DMS114 treated with DMSO at 0.1 percent for 48 hours (cell line): ENCODE measurements around the gene CEP290.
A peak's percentile ranks its signal among the peaks of the same experiment; 100 is the strongest.
"Not testable (repeated sequence)": the region's sequence is repeated elsewhere in the genome, so short reads cannot be mapped to it uniquely, and the experiment has no call there.

Source experiments
- DNase-seq: peaks from one replicate; lab custom pipeline; 2025; ENCODE audit not compliant: unreplicated experiment; lab: John Stamatoyannopoulos, UW

The CEP290 gene

DNA sequence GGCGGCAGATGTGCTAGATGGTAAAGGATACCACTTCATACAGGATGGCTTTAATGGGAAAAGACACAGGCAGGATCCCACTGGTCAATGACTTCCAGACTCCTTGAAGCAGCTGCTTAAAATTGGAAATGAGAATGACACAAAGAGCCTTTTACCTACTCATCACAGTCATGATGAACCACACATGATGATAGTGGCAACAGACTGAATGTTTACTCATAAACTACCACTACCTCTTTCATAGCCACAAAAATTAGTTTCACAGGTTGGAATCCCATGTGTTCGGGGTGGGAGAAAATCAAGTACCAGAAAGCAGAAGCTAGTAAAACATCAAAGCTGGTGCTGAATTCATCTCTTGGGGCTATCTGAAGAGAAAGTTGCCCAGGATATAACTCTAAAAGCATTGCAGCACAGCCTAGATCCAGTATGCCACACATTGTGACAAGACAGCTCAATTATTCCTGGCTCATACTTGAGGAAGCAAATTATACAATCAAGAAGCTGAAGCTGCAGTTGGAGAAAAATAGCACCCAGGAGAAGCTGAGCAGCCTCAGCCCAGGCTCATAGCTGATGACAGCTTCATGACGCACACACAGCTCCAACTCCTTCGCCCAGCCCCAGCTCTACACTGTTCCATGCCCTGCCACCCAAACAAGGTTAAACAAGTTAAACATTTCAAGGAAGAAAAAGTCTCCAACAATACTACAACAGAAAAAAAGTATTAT is 83.7 kb downstream of the CEP290 start:
- no peak for DNase-seq

DNA sequence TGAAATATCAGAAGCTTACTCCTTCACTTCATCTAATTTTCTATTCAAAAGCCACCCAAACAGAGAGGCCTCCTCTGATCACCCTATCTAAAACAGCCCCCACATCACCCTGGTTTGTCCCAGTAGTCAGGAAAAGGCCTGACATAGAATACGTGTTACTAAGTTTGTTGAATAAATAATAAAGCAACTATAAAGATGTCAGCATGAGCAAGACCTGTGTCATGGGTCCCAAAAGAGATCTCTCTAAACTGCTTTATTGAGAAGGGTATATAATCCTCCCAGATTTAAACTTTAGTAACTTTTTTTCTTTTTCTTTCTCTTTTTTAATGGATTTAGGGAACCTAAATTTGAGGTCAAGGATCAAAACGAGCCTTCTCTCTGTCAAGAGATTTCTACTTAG is 85.3 kb downstream of the CEP290 start:
- DNase-seq: no peak

DNA sequence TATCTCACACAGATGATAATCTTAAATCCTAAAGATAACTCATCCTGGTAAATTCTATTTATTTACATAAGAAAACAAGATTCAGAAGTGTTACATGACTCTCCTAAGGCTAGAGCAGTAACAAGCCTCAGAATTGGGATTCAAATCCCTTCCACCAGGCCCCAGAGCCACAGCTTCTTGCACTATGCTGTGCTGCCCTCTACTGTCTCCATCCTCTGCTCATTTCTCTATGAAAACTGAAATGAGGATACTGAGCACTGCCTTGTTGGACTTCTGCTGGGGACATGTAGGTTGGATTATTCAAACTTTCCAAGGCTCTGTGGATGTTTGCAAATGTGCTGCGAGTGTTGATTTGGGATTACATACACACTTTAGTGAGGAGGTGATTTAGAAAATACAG is 89.2 kb downstream of the CEP290 start:
- DNase-seq: peak; percentile 80

DNA sequence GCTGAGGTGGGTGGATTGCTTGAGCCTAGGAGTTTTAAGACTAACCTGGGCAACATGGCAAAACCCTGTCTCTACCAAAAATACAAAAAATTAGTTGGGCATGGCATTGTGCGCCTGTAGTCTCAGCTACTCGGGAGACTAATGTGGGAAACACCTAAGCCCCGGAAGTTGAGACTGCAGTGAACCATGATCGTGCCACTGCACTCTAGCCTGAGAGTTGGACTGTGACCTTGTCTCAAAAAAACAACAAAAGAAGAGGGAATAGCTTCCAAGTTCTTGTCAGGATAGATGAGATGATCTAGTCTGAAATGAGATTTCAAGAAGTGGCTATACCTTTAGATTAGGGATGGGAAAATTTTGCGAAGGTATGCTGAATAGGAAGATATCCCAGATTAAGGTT is 97.9 kb downstream of the CEP290 start:
- no peak for DNase-seq

DNA sequence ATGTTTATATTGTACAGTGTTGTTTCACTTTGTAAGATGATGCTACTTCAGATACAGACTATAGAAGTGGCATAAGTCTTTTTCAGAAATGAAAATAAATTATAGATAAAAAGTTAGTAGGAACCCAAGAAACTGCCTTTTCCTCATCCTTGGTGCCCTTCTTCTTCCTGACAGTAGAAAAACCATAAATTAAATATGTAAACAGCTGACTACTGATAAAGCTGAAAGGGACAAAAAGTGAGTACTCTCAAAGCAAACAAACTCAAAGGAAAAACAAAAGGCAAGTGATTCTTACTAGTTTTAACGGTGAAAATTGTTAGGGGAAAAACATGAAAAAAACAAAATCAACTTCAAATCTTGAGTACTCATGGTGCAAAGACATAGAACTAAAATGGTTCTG is 104.1 kb downstream of the CEP290 start:
- DNase-seq: no peak

DNA sequence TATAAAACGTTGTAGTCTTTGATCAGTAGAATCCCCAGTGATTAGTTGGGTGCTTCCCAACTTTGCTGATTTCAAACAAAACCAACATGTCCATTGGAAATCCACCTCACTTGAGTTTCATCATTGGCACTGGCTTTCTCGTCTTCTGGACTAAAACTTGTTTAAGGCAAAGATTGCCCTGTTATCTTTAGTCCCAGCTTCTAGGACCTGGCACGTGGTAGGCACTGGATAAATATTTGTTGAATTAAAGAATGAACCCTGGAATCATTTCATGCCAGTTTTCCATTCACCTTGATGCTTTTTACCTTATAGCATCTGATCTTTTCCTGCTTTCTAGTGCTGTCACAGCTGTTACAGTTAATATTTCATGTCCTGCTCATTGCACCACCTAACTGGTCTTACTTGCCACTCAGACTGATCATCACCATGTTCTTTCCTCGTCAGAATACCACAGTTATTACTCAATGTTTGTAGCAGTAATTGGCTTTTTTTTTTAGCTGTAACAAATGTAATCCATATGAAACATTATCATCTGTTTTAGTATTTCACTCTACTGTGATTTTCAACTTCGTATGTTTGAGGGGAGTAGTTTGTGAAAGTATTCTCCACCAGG is 105.4 kb downstream of the CEP290 start:
- DNase-seq: no peak

DNA sequence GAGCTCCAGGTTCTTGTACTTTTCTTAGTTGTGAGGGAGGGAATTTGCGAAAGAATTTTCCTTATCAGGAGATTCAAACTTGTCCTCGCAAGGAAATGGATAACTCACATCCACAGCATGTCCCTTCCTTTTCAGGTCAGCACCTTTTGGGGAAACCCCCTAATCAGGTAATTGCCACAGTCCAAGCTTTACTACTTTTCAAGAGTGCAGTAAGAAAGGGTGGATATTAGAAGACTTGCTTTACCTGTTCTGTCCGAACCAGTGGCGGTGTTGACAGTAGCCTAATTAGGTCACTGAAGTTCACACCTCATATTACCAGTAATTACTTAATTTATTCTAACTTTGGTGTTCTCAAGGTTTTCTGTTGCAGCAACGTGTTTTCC is 106.0 kb downstream of the CEP290 start:
- DNase-seq: no peak

DNA sequence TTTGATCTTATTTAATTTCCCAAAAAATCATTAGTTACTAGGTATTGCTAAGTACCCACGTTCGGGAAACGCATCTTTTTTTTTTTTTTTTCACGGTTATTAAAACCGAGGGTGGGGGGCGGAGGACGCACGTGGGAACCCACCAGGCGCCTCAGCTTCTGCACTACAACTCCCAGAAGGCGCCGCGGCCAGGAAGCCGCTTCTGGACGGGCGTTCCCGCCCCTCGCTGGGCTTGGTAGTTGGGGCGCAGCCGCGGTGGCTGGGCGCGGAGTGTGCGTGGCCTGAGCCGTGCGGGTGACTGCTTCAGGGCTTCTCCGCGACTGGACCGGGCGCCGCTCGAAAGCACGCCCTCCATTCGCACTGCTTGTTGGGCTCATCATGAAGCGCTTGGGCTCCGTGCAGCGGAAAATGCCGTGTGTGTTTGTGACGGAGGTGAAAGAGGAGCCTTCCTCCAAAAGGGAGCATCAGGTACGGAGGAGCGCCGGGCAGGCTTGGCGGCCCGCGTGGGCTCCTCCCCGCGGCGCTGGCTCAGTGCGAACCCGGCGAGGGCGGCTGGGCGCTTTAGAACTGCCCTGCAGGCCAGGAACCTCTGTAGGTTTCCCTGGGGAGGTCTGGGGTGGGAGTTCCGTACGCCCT is 106.5 kb downstream of the CEP290 start:
- DNase-seq: peak; percentile 88

DNA sequence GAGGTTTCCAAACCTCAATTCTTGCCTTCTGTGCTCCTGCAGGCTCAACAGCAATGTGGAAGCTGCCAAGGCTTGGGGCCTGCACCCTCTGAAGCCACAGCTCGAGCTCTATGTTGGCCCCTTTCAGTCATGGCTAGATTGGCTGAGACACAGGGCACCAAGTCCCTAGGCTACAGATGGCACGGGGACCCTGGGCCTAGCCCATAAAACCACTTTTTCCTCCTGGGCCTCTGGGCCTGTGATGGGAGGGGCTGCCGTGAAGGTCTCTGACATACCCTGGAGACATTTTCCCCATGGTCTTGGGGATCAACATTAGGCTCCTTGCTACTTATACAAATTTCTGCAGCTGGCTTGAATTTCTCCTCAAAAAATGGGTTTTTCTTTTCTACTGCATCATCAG is 110.7 kb downstream of the CEP290 start:
- DNase-seq: not testable (repeated sequence)

DNA sequence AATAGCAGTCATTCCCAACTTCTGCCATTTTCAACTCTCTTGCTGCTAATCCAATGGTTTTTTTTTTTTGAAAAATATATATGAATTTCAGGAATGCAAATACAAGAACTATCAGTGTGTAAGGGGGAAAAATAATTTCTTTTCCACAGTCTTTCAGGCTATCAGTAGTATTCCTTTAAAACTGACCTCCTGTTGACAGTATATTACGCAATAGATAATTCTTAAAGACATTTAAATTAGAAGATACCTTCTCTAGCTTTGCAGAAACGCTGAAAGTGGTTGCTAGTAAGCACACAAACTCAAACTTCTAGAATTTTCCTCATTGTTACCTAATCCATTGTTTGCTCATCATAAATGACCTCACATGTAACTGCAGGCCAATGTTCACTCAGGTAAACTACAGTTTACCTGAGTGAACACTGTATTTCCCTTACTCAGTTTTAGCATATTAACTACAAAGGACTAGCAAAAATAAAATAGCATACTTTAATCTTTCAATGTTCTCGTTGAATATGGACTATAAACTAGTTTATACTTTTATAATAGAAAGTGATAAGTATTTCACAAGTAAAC is 112.7 kb downstream of the CEP290 start, which contains the start of gene C12orf50:
TSS of gene C12orf50 (minus strand) at position 309 of the 573 bp plus-strand sequence. CDS start 2,439 bp downstream, outside the sequence.
- no peak for DNase-seq

DNA sequence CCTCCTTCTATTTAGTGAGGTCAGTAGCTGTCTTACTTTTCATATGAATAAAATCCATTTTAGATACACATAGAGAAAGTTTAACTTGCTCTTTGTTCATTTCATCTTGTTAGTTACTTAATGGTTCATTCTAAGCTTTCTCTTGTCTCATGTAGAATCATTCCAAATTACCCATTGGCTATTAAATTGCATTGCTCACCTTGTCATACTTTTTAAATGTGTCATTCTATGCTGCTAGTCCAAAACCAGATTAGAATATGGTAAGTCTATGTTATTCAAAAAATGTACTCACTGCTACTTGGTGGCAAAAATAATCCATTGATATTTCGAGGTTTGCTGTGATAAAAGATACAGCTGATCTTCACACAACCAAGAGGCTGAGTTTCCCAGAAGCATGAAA is 115.7 kb downstream of the CEP290 start:
- DNase-seq: no peak

DNA sequence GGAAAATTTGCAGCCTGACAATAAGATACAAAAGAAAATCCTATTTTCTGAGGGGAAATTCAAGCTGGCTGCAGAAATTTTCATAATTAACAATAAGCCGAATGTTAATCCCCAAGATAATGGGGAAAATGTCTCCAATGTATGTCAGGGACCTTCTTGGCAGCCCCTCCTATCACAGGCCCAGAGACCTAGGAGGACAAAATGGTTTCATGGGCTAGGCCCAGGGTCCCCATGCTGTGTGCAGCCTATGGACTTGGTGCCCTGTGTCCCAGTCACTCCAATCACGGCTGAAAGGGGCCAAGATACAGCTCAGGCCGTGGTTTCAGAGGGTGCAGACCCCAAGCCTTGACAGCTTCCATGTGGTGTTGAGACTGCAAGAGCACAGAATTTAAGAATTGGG is 123.9 kb downstream of the CEP290 start:
- no peak for DNase-seq

DNA sequence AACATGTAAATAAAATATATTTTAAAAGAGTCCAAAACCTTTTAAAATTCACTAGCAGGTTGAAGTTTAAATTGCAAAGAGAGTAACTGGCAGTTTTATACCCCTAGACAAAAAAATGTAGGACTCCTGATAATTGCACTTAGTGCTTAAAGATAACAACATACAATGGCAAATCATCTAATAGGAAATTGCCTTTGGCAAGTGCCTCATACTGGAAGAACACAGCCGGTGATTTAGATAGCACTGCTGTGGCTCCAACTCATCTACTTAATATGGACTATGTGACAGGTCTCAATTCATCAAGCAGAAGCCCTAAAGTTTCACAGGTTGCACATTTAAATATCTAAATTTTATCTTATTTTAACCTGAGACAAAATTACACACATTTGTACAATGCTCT is 126.1 kb downstream of the CEP290 start:
- no peak for DNase-seq

DNA sequence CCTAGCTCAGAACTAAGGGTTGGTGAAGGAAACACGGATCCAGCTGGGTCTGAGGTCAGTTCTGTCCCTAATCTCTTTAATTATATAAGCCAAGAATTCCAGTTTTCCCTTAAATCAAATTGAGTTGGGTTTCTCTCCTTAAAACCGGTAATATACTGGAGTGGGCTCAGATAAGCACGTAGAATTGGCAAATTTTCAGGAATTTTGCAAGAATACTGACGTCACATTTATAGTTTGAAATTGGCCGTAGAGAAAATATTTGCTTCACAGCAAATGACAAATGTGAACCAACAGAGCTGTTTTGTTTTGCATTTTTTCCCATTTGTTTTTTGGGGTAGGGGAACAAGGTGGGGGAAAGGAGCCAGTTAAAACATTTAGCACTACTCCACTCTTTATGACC is 130.1 kb downstream of the CEP290 start:
- no peak for DNase-seq

DNA sequence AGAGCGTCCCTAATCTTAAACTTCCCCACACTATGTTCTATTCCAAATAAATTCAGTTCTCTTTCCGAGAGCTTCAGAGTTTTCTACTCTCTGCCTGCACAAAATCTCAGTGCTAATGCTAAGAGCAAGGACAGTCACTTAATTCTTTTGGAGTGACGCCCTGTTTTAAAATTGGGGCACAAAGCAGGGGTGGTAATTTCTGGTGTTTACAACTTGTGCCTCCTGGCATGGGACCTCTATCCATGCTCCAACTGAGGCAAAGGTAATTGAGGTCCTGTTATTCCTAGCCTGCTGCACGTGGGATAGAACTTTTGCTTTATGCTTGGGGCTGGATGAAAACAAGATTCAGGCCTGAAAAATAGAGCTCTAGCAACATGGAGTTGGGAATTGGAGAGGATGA is 135.5 kb downstream of the CEP290 start:
- no peak for DNase-seq

DNA sequence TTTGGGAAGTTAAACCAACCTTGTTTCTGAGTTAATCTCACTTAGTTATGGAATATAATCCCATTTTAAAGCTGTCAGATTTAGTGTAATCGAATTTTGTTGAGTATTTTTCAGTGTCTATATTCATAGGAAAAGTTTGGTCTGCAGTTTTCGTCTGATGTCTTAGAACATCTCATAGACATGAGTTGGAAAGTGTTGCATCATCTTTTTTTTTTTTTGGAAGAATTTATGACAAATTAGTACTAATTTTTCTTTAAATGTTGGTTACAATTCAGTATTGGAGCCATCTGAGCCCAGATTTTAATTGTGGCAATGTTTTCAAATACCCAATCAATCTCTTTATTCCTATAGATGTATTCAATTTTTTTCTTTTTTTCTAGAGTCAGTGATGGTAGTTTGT is 140.6 kb downstream of the CEP290 start:
- DNase-seq: no peak
